Activated T-helper 1 cell treated with anti-CD3 and anti-CD28 coated beads, Interleukin-12 subunit alpha, Interleukin-12 subunit beta, Interleukin-2, Interleukin-4 antibody, amounts not matched to agents 30 ng/mL and 10 ng/mL and 1 ng/mL, durations not matched to agents 14 hours and 24 hours and 36 hours (primary cell): ENCODE results near the gene FAM163B. TPM values are rescaled to one million over a fixed set of nuclear protein-coding genes. Genes with fewer than 3 reads are reported as not detected.

ENCODE experiments used
- DNase-seq: peaks from one replicate; pipeline ENCODE4 v3.0.0; 2021; ENCODE audit warnings: low spot score
- H3K27ac Mint-ChIP-seq: one replicate; pipeline ENCODE4 v1.8.0; 2021; ENCODE audit warnings: mild to moderate bottlenecking, mixed read lengths
- H3K27me3 Mint-ChIP-seq: one replicate; pipeline ENCODE4 v1.8.0; 2022; ENCODE audit warnings: mild to moderate bottlenecking, moderate library complexity, mixed read lengths; ENCODE audit not compliant: insufficient read depth
- H3K36me3 Mint-ChIP-seq: one replicate; pipeline ENCODE4 v1.8.0; 2021; ENCODE audit warnings: low read depth, mixed read lengths
- H3K4me1 Mint-ChIP-seq: one replicate; pipeline ENCODE4 v1.8.0; 2021; ENCODE audit warnings: low read depth, mixed read lengths
- H3K4me3 Mint-ChIP-seq: one replicate; pipeline ENCODE4 v1.8.0; 2021; ENCODE audit warnings: mild to moderate bottlenecking, moderate library complexity, mixed read lengths
- H3K9me3 Mint-ChIP-seq: one replicate; pipeline ENCODE4 v1.8.0; 2021; ENCODE audit warnings: mixed read lengths
- intact Hi-C: fragments of 100-400 bp; cut with micrococcal nuclease; formaldehyde crosslinking; loops from one replicate; pipeline ENCODE4 v1.15.1; 2024
- total RNA-seq: library from RNA; stranded (reverse); gene quantifications from 2 replicates; pipeline ENCODE4 v1.2.3, GENCODE V29; 2022

The FAM163B gene
- total RNA-seq, 1 donor from 2014 or later, result not detected

DNA sequence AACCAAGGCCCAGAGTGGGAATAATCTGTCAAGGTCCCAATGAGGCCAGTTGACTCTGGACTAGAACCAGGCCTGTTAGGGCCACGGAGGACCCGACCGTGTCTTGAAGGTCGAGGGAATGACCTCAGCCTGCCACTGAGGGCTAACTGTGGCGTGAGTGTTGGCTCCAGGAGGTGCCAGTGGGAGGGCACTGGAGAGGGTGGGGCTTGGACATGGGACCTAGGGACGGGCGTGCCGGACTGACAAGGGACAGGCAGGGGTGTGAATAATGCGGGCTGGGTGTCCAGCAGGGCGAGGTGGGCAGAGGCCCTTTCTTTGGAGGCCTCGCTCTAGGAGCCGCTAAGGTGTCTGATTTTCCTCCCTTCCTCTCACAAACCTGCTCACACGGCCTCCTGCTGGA lies 67.2 kb downstream of the FAM163B start:
- no peak overlapping the region for H3K4me3 Mint-ChIP-seq
- intact Hi-C loops, result no loop called here
- H3K9me3 Mint-ChIP-seq, result no peaks in the 10 kb centered on the region
- peaks cover 1% of the 10 kb centered on the region for H3K27me3 Mint-ChIP-seq
- no peak for DNase-seq
- H3K4me1 Mint-ChIP-seq, result no peaks in the 10 kb centered on the region
- no peak overlapping the region for H3K27ac Mint-ChIP-seq
- no peaks in the 10 kb centered on the region for H3K36me3 Mint-ChIP-seq

DNA sequence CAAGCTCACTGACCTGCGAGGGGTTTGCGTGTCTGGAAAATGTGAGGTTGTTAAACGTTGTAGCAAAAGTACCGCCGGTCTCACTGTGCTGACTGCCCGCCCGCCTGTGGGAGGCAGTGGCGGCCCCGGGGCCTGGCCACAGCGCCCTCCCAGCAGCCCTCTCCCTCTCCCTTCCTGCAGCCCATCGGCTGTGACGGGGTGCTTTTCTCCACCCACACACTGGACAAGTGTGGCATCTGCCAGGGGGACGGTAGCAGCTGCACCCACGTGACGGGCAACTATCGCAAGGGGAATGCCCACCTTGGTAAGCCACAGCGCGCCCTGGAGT lies 68.5 kb downstream of the FAM163B start:
- Mint-ChIP-seq H3K4me1 (no peaks in the 10 kb centered on the region), H3K36me3 (no peaks in the 10 kb centered on the region), H3K27ac (no peak overlapping the region), H3K27me3 (peaks cover 2% of the 10 kb centered on the region), H3K4me3 (no peak overlapping the region), H3K9me3 (no peaks in the 10 kb centered on the region)
- no peak for DNase-seq
- intact Hi-C loops, result no loop called here

DNA sequence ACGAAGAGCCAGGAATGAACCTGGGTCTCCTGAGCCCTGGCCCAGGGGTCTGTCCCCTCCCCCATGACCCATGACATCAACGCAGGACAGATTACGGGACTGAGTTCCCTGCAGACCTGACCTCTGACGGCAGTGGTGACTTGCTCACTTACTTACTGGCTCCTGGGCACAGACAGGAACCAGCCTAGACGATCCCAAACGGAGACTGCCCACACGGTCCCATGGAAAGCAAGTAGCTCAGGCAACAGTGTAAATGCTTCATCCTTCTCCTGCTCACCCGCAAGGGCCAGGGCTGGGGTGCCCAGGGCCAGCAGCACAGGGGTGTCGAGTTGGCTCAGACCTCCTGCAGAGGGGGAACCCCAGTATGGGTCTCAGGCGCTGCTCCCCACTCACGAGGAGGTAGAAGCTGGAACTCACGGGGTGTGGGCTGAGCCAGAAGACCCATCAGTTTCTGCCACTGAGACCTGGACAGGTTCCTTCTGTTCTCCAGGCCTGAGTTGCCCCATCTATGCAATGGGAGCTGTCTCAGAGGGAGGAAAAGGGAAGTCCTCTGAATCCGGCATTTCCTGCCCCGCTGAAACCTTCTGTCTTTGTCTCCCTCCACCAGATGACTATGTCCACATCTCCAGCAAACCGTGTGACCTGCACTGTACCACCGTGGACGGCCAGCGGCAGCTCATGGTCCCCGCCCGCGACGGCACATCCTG lies 69.0 kb downstream of the FAM163B start:
- no peaks in the 10 kb centered on the region for H3K9me3 Mint-ChIP-seq
- no peak for DNase-seq
- no peaks in the 10 kb centered on the region for H3K36me3 Mint-ChIP-seq
- peaks cover 6% of the 10 kb centered on the region for H3K27me3 Mint-ChIP-seq
- intact Hi-C loops, result no loop called here
- no peak overlapping the region for H3K27ac Mint-ChIP-seq
- no peaks in the 10 kb centered on the region for H3K4me1 Mint-ChIP-seq
- H3K4me3 Mint-ChIP-seq, result no peak overlapping the region

DNA sequence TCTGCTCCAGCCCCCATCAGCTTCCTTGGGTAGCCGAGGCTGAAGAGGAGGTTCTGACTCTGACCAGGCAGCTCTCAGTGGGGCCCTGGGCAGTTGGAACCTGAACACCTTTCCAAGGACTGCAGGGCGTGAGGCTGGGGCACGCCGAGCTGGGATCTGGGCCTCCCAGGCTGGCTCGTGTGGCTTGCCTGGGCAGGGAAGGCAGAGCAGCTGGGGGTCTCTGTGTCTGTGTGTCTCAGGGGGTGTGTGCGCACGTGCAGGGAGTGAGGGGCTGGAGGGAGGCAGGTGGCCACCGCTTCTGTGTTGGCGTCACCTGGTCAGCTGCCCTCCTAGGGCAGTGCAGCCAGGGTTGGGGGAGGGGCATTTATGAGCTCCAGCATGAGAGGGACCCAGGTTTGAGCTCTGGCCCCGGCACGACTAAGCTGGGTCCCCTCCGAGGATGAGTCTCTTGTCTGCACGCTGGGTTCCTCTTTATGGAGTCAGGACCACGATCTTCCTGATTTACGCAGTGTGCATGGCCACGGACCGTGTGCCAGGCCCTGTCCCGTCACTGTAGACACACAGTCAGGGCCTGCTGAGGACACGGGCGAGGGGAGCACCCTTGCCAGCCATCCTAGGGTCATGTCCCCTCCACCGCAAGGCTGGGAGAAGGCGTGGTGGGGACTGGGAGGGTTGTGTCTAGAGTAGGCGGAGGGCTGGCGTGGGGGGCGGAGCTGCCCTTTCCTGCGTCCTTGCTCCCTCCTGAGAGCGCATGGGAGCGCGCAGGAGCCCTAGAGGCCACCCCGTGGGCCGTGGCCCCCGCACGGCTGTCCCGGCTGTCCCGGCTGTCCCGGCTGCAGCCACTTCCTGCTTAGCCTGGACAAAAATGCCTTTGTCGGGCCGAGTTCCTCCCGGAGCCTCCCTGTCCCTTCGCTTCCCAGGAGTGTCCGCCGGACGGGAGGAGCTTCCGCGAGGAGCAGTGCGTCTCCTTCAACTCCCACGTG lies 70.0 kb downstream of the FAM163B start:
- intact Hi-C loops, result no loop called here
- H3K9me3 Mint-ChIP-seq, result no peaks in the 10 kb centered on the region
- DNase-seq, result no peak
- H3K4me3 Mint-ChIP-seq, result no peak overlapping the region
- H3K4me1 Mint-ChIP-seq, result no peaks in the 10 kb centered on the region
- H3K27me3 Mint-ChIP-seq, result peaks cover 6% of the 10 kb centered on the region
- H3K27ac Mint-ChIP-seq, result no peak overlapping the region
- H3K36me3 Mint-ChIP-seq, result no peaks in the 10 kb centered on the region

DNA sequence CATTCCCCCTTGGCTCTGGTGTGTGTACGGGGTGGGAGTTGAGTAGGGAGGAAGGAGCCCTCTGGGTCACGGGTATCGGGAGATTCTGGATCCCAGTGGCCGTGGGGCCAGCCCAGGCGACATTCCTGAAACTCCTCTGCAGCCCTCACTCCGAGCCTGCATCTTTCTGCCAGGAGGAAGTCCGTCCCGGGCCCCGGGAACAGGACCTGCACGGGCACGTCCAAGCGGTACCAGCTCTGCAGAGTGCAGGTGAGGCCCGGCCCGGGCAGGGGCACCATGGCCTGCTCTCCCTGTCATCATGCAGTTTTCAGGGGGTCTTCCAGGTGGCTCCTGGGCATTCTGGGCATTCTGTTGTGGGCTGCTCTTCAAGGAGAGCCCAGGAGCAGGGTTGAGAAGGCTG lies 71.0 kb downstream of the FAM163B start:
- intact Hi-C loops, result no loop called here
- H3K4me3 Mint-ChIP-seq, result no peak overlapping the region

DNA sequence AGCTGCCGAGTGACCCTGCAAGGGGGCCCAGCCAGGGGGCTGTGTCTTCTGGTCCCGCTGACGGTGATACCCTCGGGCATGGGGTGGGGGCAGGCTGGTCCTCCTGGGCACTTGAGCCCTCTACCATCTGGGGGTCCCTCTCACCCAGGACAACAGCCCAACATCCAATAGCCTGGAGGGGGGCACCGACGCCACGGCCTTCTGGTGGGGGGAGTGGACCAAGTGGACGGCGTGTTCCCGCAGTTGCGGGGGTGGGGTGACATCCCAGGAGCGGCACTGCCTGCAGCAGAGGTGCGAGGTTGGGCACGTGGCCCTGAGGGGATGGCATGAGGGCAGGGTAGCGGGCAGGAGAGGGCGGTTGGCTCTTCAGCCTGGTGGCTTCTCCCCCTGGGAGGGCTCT lies 71.9 kb downstream of the FAM163B start:
- Mint-ChIP-seq H3K27me3 (peaks cover 12% of the 10 kb centered on the region), H3K36me3 (no peaks in the 10 kb centered on the region), H3K9me3 (no peaks in the 10 kb centered on the region), H3K27ac (no peak overlapping the region), H3K4me3 (no peak overlapping the region), H3K4me1 (no peaks in the 10 kb centered on the region)
- no peak for DNase-seq
- intact Hi-C loops, result no loop called here

More for the DNA sequence above, 71.0 kb downstream of the FAM163B start:
- Mint-ChIP-seq H3K9me3 (no peaks in the 10 kb centered on the region), H3K4me1 (no peaks in the 10 kb centered on the region), H3K27ac (no peak overlapping the region), H3K36me3 (no peaks in the 10 kb centered on the region), H3K27me3 (peaks cover 10% of the 10 kb centered on the region)
- no peak for DNase-seq

DNA sequence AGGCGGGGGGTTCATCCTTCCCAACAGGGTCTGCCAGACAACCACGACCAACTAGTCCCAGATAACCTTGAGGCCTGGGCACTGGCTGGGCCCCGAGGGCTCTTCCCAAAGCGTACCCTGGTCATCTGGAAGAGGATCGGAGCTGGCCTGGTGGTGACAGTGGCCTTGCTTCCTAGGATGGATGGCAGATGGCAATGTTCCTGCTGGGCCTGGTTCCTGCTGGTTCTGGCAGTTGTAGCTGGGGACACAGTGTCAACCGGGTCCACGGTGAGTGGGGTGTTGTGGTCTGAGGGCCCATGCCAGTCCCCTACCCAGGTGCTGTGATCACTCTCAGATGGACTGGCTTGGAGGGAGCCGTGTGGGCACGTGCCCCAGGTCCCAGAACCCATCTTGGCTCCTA lies 72.7 kb downstream of the FAM163B start:
- Mint-ChIP-seq H3K4me3 (no peak overlapping the region), H3K4me1 (no peaks in the 10 kb centered on the region), H3K27ac (no peak overlapping the region), H3K36me3 (no peaks in the 10 kb centered on the region), H3K27me3 (peaks cover 12% of the 10 kb centered on the region), H3K9me3 (no peaks in the 10 kb centered on the region)
- DNase-seq, result no peak
- intact Hi-C loops, result no loop called here

DNA sequence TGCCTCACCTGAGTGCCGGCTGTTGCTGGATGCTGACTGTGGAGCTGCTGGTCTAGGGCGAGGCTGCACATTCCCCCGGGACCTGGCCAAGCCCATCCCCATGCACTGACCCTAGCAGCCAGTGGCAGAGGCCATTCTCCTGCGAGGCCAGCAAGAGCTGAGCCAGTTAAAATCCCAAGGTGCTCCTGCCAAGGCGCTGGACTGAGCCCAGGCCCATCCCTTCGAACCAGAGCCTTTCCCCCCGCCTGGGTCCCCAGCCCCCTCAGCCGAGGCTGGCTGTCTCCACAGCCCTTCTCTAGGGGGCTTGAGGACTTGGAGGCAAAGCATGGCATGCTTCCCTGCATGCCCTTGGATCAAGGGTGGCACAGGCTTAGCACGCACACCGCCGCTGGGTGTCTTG lies 73.1 kb downstream of the FAM163B start:
- Mint-ChIP-seq H3K27me3 (peaks cover 12% of the 10 kb centered on the region), H3K27ac (no peak overlapping the region), H3K4me1 (no peaks in the 10 kb centered on the region), H3K4me3 (no peak overlapping the region), H3K9me3 (no peaks in the 10 kb centered on the region), H3K36me3 (no peaks in the 10 kb centered on the region)
- intact Hi-C loops, result no loop called here
- no peak for DNase-seq

DNA sequence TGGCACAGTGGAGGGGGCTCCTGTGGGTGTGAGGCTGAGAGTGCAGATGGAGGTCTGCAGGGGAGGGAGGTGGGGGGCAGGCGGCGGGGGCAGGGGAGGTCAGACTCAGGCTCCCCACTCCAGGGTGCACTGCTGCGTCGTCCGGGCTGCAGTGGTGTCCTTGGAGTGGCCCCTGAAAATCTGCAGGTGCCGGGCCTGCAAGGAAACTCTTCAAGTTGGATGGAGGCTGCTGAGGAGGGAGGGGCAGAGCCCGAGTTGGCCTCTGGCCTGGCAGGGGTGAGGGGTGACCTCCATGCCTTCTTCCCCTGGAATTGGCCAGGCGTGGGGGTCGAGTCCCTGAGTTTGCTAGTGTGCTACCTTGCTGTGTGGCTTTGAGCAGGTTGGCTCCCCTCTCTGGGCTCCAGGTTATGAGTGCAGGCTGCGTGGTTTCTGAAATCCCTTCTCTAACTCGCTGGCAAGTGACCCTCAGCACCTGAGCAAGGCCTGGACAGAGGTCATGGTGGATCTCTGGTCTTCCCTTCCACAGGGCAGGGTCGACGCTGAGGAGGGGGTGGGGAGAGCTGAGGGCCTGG lies 73.8 kb downstream of the FAM163B start:
- no peak overlapping the region for H3K27ac Mint-ChIP-seq
- peaks cover 12% of the 10 kb centered on the region for H3K27me3 Mint-ChIP-seq
- H3K9me3 Mint-ChIP-seq, result no peaks in the 10 kb centered on the region
- no peaks in the 10 kb centered on the region for H3K4me1 Mint-ChIP-seq
- DNase-seq, result no peak
- intact Hi-C loops, result no loop called here
- no peaks in the 10 kb centered on the region for H3K36me3 Mint-ChIP-seq
- no peak overlapping the region for H3K4me3 Mint-ChIP-seq

DNA sequence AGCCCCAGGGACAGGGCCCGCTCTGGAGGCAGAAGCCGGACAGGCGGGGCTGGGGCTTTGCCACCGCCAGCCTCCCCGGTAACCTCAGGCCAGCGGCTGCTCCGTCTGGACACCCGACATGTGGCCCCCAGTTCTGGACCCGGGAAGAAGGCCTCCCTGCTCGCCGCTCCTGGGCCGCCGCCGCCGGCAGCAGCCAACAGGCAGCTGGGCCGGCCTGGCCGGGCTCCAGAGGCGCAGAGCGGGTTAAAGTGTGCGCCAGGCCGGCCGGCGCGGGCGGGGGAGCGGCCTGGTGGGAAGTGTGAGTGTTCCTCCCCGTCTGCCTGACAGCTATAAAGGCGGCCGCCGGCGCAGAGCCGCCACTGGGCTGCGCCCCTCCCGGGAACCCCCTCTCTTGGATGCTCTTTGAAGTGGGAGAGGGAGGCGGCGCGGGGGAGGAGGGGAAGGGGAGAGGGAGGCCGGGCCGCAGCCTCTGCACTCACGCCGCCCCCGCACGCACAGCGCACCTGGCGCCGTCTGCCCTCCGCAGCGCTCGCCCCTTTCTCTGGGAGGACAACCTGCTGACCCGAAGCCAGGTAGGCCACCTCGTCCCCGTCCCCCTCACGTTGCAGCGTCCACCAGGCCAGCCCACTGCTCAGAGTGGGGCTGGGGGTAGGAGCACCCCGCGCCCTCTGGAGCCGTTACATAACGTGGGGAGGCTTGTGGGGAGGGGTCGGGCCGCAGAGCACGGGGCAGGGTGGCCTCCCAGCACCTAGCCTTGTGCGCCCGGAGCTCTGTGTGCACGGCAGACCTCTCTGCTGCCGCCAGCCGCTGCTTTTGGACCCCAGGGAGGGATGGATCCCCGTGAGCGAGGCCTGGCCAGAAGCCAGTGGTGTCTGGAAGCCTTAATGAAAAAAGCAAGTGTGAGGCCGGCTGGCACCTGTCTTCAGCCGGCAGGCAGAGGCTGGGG lies 74.6 kb downstream of the FAM163B start, which contains the start of gene ADAMTSL2:
Gene ADAMTSL2 (plus strand): TSS at position 359 of the 946 bp plus-strand sequence. CDS start 2,009 bp downstream, outside the sequence.
- Mint-ChIP-seq H3K27me3 (peaks cover 12% of the 10 kb centered on the region), H3K4me3 (no peak within 1 kb of the TSS), H3K36me3 (no peaks in the 10 kb centered on the region), H3K9me3 (no peaks in the 10 kb centered on the region), H3K27ac (no peak within 1 kb of the TSS), H3K4me1 (no peaks in the 10 kb centered on the region)
- no peak for DNase-seq
- intact Hi-C loops, result no loop called here

DNA sequence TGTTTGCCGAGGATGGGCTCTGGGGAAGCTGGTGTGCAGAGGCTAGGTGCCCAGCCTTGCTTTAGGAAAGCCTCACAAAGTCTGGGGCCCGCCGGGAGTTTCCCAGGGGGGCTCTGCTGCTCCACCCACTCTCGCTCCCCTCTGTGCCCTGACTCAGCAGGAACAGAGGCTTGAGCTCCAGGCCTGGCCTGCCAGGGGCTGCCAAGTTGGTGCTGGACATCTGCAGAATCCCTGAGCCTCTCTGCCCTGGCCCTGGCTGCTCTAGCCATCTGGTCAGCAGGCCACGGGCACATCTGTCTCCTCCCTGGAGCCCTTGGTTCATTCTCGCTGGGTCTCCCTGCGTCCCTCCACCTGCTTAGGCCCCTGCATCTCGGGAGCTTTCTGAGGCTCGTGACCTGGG lies 75.3 kb downstream of the FAM163B start:
- no peak for DNase-seq
- no peaks in the 10 kb centered on the region for H3K36me3 Mint-ChIP-seq
- H3K9me3 Mint-ChIP-seq, result no peaks in the 10 kb centered on the region
- H3K4me3 Mint-ChIP-seq, result no peak overlapping the region
- no peak overlapping the region for H3K27ac Mint-ChIP-seq
- intact Hi-C loops, result loop anchor here (1.0 kb wide), 1 partner anchor 209 kb away; no protein-coding TSS in a partner anchor
- no peaks in the 10 kb centered on the region for H3K4me1 Mint-ChIP-seq
- peaks cover 11% of the 10 kb centered on the region for H3K27me3 Mint-ChIP-seq

DNA sequence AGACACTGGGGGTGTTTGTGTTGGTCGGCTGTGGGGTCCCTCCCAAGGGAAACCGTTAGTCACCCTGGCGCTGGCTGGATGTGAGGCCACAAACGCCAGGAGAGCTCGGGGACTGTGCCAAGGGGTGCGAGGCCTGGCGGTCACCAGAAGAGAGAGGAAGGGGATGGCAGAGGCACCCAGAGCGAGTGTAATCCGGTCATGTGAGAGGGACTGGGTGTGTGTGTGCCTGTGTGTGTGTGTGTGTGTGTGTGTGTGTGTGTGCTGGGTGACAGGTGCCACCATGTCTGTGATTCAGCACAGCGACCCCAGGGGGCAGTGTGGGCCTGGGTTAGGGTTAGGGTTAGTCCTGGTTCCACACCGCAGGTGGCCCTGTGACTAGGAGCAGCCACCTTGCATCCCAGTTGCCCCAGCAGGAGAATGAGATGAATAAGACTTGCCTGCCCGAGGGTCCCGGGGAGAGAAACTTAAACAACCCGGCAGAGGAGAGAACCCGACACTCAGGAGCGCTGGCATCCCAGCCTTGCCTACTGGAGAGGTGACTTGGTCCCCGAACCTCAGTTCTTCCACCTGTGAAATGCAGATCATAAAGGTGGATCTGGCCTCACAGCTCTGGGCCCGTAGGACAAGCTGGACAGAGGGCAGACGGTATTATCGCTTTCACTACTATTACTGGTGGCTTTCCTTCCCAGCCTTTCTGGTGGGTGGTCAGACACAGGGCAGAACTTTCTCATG lies 76.1 kb downstream of the FAM163B start:
- Mint-ChIP-seq H3K4me1 (no peaks in the 10 kb centered on the region), H3K4me3 (no peak overlapping the region), H3K36me3 (no peaks in the 10 kb centered on the region), H3K9me3 (no peaks in the 10 kb centered on the region), H3K27ac (no peak overlapping the region), H3K27me3 (peaks cover 11% of the 10 kb centered on the region)
- peak; percentile 24 for DNase-seq
- intact Hi-C loops, result loop anchor here (1.0 kb wide), 1 partner anchor 210 kb away; no protein-coding TSS in a partner anchor
